Ishikawa (cell line): Measurements from ENCODE around the gene SPEM2.

Experiments
- EP300 ChIP-seq: IDR thresholded peaks from 2 replicates; pipeline ENCODE4 v1.6.1; 2012; ENCODE audit warnings: borderline replicate concordance
- NFIC ChIP-seq: IDR thresholded peaks from 2 replicates; pipeline ENCODE4 v1.6.1; 2012
- RAD21 ChIP-seq: IDR thresholded peaks from 2 replicates; pipeline ENCODE4 v1.6.1; 2012; ENCODE audit warnings: low read depth
- TAF1 ChIP-seq: IDR thresholded peaks from 2 replicates; pipeline ENCODE4 v1.6.1; 2012; ENCODE audit warnings: low read depth, mild to moderate bottlenecking
- TF ChIP-seq, protein P1 (sequence below): IDR thresholded peaks from 2 replicates; pipeline ENCODE4 v1.6.1; 2012
- TF ChIP-seq, protein P2 (sequence below): IDR thresholded peaks from 2 replicates; pipeline ENCODE4 v1.6.1; 2012

DNA sequence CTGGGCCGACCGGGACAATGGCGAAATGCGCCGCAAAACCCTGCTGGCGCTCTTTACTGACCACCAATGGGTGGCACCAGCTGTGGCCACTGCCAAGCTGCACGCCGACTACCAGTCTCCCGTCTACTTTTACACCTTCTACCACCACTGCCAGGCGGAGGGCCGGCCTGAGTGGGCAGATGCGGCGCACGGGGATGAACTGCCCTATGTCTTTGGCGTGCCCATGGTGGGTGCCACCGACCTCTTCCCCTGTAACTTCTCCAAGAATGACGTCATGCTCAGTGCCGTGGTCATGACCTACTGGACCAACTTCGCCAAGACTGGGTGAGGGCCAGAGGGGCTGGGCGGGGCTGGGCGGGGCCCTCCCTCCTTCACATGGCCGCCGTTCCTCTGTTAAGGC, 9.6 kb upstream of the SPEM2 start:
- TF ChIP-seq EP300 (no peak), TAF1 (no peak), RAD21 (no peak), NFIC (no peak)
- TF ChIP-seq, protein P1, sequence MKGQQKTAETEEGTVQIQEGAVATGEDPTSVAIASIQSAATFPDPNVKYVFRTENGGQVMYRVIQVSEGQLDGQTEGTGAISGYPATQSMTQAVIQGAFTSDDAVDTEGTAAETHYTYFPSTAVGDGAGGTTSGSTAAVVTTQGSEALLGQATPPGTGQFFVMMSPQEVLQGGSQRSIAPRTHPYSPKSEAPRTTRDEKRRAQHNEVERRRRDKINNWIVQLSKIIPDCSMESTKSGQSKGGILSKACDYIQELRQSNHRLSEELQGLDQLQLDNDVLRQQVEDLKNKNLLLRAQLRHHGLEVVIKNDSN: no peak
- TF ChIP-seq, protein P2, sequence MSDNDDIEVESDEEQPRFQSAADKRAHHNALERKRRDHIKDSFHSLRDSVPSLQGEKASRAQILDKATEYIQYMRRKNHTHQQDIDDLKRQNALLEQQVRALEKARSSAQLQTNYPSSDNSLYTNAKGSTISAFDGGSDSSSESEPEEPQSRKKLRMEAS: no peak
